HG03196 (cell line): Measurements from ENCODE around the gene ERV3-1.
"Not testable (repeated sequence)": the region's sequence is repeated elsewhere in the genome, so short reads cannot be mapped to it uniquely, and the experiment has no call there.

Experiments
- ATAC-seq: cut with Tn5 transposase; IDR thresholded peaks from one replicate; pipeline ENCODE4 v1.9.1; 2021; ENCODE audit not compliant: unreplicated experiment

ERV3-1 gene

GRCh38 chr7:64944667-64945502, 61.6 kb downstream of the ERV3-1 start:
- ATAC-seq, result not testable (repeated sequence)
